ENCODE data around the gene CRLF2.

GRCh38 chrX:1190596-1191145 lies 21.8 kb downstream of the CRLF2 start:
- TF ChIP-seq EZH2 (IDR thresholded peaks at IDR 0.05; ENCODE audit: borderline replicate concordance, low read length) (no peak), CTCF (IDR thresholded peaks at IDR 0.05; ENCODE audit: low read length) (no peak)

Measured in OCI-LY1 (cell line).